Muscle layer of duodenum (tissue), 2 donors: ENCODE results near the gene PTCH1.

Experiments
- H3K27ac ChIP-seq: one replicate; pipeline ENCODE4 v1.7.0; 2013; ENCODE audit warnings: mild to moderate bottlenecking, low read length
- H3K27me3 ChIP-seq: one replicate; pipeline ENCODE4 v1.7.0; 2013; ENCODE audit warnings: low read depth, mild to moderate bottlenecking, control low read depth, low read length
- H3K36me3 ChIP-seq, 2 donors: one replicate each; pipeline ENCODE4 v1.7.0; 2013; ENCODE audit warnings: low read length in 2 of 2, control low read depth in 1 of 2, mild to moderate bottlenecking in 1 of 2; ENCODE audit not compliant: insufficient read depth in 2 of 2, control insufficient read depth in 1 of 2
- H3K4me1 ChIP-seq, 2 donors: one replicate each; pipeline ENCODE4 v1.7.0; 2013; ENCODE audit warnings: low read length in 2 of 2, mild to moderate bottlenecking in 2 of 2, control low read depth in 1 of 2, moderate library complexity in 1 of 2; ENCODE audit not compliant: insufficient read depth in 2 of 2, control insufficient read depth in 1 of 2
- H3K4me3 ChIP-seq, 2 donors: one replicate each; pipeline ENCODE4 v1.7.0; 2013; ENCODE audit warnings: low read length in 2 of 2, low read depth in 1 of 2, mild to moderate bottlenecking in 1 of 2
- H3K9me3 ChIP-seq, 2 donors: one replicate each; pipeline ENCODE4 v1.7.0; 2013; ENCODE audit warnings: low read length in 2 of 2, control low read depth in 1 of 2, mild to moderate bottlenecking in 1 of 2; ENCODE audit not compliant: control insufficient read depth in 1 of 2
- donor health status: healthy.

PTCH1 gene

GRCh38 chr9:95433096-95433819 lies 83.5 kb downstream of the PTCH1 start:
- no peaks in the 10 kb centered on the region for H3K9me3 ChIP-seq
- no peaks in the 10 kb centered on the region for H3K4me1 ChIP-seq
- H3K4me3 ChIP-seq, result no peak overlapping the region

DNA sequence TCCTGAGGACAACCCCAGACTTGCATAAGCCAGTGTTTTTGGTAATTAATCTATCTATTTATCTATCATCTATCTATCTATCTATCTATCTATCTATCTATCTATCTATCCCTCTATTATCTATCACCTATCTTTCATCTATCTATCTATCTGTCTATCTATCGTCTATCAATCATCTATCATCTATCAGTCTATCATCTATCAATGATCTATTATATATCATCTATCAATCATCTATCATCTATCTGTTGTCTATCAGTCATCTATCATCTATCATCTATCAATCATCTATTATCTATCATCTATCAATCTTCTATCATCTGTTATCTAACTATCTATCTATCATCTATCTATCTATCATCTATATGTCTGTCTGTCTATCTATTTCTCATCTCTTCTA lies 85.5 kb downstream of the PTCH1 start:
- H3K4me3 ChIP-seq, result no peak overlapping the region
- no peaks in the 10 kb centered on the region for H3K36me3 ChIP-seq
- no peaks in the 10 kb centered on the region for H3K27me3 ChIP-seq
- H3K4me1 ChIP-seq, result no peaks in the 10 kb centered on the region
- no peak overlapping the region for H3K27ac ChIP-seq
- no peaks in the 10 kb centered on the region for H3K9me3 ChIP-seq

More at GRCh38 chr9:95433096-95433819, 83.5 kb downstream of the PTCH1 start:
- H3K36me3 ChIP-seq, result no peaks in the 10 kb centered on the region
- no peak overlapping the region for H3K27ac ChIP-seq
- no peaks in the 10 kb centered on the region for H3K27me3 ChIP-seq

GRCh38 chr9:95429948-95430620 lies 86.7 kb downstream of the PTCH1 start:
- Histone ChIP-seq H3K4me3 (no peak overlapping the region), H3K9me3 (no peaks in the 10 kb centered on the region), H3K27ac (no peak overlapping the region), H3K36me3 (no peaks in the 10 kb centered on the region), H3K27me3 (no peaks in the 10 kb centered on the region), H3K4me1 (no peaks in the 10 kb centered on the region)

DNA sequence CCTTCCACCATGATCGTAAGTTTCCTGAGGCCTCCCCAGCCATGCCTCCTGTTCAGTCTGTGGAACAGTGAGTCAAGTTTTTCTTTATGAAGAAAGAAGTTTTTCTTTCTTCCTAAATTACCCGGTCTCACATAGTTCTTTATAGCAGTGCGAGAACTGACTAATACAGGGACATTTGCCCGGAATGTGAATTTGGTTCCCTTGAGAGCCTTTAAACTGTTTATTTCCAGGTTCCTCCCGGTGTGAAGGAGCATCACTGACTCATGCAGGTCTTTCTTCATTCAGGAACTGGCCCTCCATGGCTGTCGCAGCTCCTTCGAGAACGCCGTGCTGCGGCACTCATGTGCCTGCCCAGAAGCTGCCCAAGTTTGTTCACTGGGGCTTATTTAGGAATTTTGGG lies 87.7 kb downstream of the PTCH1 start:
- H3K9me3 ChIP-seq, result no peaks in the 10 kb centered on the region
- no peak overlapping the region for H3K27ac ChIP-seq
- no peak overlapping the region for H3K4me3 ChIP-seq
- no peaks in the 10 kb centered on the region for H3K36me3 ChIP-seq
- no peaks in the 10 kb centered on the region for H3K27me3 ChIP-seq
- H3K4me1 ChIP-seq, result no peaks in the 10 kb centered on the region

GRCh38 chr9:95425910-95426551 lies 90.7 kb downstream of the PTCH1 start:
- H3K4me1 ChIP-seq, result no peaks in the 10 kb centered on the region
- no peaks in the 10 kb centered on the region for H3K36me3 ChIP-seq
- H3K27ac ChIP-seq, result peak overlapping the region; percentile 60
- peaks cover 12 to 16% of the 10 kb centered on the region in 2 donors for H3K9me3 ChIP-seq
- H3K4me3 ChIP-seq, result peak overlapping the region; percentile 56 to 66
- H3K27me3 ChIP-seq, result no peaks in the 10 kb centered on the region

DNA sequence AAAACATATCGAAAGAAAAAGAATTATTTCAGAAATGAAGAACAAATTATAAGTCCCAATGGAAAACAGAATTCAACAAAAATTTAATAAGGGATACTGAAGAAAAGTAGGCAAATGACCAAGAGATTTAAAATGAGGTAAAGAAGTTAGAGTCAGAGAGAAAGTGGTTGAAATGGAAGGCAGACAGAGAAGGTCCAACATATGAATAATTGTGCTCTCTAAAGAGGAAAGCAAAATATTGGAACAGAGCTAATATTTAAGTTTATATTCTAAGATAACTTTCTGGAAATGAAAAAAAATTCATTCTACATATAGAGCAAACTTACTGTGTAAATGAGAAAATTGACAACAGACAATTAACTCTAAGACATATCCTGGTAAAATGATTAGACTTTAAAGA lies 94.1 kb downstream of the PTCH1 start:
- no peak overlapping the region for H3K27ac ChIP-seq

DNA sequence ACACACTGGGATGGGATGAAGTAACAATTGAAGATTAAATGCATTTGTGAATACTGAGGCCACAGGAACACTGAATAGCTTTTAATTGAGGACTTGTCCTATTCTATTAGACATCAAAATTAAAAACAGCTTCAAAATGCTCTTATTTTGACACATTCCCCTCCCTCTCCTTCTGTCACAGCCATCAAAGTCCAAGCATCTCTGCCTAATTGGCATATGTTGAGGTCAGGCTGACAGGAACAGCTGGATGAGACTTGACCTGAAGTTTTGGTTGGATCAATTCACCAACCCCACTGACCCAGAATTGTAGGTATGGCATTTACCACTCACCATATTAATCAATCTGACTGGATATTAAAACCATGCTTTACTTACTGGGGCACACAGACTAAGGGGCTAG lies 96.3 kb downstream of the PTCH1 start:
- H3K4me3 ChIP-seq, result no peak overlapping the region
- no peaks in the 10 kb centered on the region for H3K27me3 ChIP-seq
- H3K4me1 ChIP-seq, result no peaks in the 10 kb centered on the region

More for the DNA sequence above, 94.1 kb downstream of the PTCH1 start:
- Histone ChIP-seq H3K27me3 (no peaks in the 10 kb centered on the region), H3K4me3 (peak overlapping the region in 1 of 2 donors; percentile 23), H3K9me3 (peaks cover 12 to 18% of the 10 kb centered on the region in 2 donors), H3K4me1 (no peaks in the 10 kb centered on the region), H3K36me3 (no peaks in the 10 kb centered on the region)

DNA sequence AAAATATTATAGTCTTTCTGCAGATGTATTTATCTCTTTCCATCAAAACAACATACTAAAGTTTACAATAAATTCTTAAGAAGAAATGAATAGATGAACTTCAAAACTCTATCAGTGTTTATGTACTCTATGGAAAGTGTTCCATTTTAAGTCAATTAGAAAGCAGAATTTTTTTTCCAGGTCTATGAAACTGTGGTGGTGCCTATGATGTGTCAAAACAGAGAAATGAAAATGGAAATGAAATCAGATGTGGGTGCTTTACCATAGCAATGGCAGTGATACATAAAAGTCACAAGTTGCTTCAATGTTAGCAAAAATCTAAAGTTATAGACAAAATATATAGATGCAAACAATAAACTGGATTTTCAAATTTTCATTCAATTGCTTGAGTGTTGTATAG lies 97.3 kb downstream of the PTCH1 start:
- Histone ChIP-seq H3K36me3 (no peaks in the 10 kb centered on the region), H3K4me3 (no peak overlapping the region), H3K4me1 (no peaks in the 10 kb centered on the region), H3K9me3 (peaks cover 12 to 18% of the 10 kb centered on the region in 2 donors), H3K27ac (no peak overlapping the region), H3K27me3 (no peaks in the 10 kb centered on the region)

More for the DNA sequence above, 96.3 kb downstream of the PTCH1 start:
- Histone ChIP-seq H3K9me3 (peaks cover 12 to 18% of the 10 kb centered on the region in 2 donors), H3K27ac (no peak overlapping the region), H3K36me3 (no peaks in the 10 kb centered on the region)

GRCh38 chr9:95415158-95415557 lies 101.6 kb downstream of the PTCH1 start:
- Histone ChIP-seq H3K36me3 (no peaks in the 10 kb centered on the region), H3K4me1 (no peaks in the 10 kb centered on the region), H3K9me3 (no peaks in the 10 kb centered on the region), H3K27me3 (no peaks in the 10 kb centered on the region), H3K27ac (no peak overlapping the region), H3K4me3 (no peak overlapping the region)

GRCh38 chr9:95413793-95414192 lies 103.0 kb downstream of the PTCH1 start:
- no peaks in the 10 kb centered on the region for H3K4me1 ChIP-seq

GRCh38 chr9:95411054-95411892 lies 105.5 kb downstream of the PTCH1 start:
- Histone ChIP-seq H3K4me3 (no peak overlapping the region), H3K4me1 (no peaks in the 10 kb centered on the region), H3K36me3 (no peaks in the 10 kb centered on the region), H3K9me3 (no peaks in the 10 kb centered on the region), H3K27ac (no peak overlapping the region), H3K27me3 (no peaks in the 10 kb centered on the region)

More at GRCh38 chr9:95413793-95414192, 103.0 kb downstream of the PTCH1 start:
- Histone ChIP-seq H3K27me3 (no peaks in the 10 kb centered on the region), H3K9me3 (no peaks in the 10 kb centered on the region), H3K36me3 (no peaks in the 10 kb centered on the region), H3K27ac (no peak overlapping the region), H3K4me3 (no peak overlapping the region)
